Hippocampal formation (tissue), 2 donors: ENCODE data around the gene HOXB6.

Source experiments
- DNase-seq, 2 donors: peaks; one replicate each; lab custom pipeline; 2025; lab: John Stamatoyannopoulos, UW

The HOXB6 gene

GRCh38 chr17:48594538-48595277 lies 10.1 kb downstream of the HOXB6 start:
- no peak for DNase-seq

GRCh38 chr17:48593840-48594537 lies 10.8 kb downstream of the HOXB6 start:
- DNase-seq = no peak

- DNase-seq = no peak
These were observed 11.5 kb downstream of the HOXB6 start, which contains the start of gene HOXB5 for GRCh38 chr17:48593126-48593829. Gene HOXB5 (minus strand): TSS chr17:48593779. CDS start chr17:48593682, 97 bp downstream.

GRCh38 chr17:48592577-48592976 lies 12.2 kb downstream of the HOXB6 start:
- no peak for DNase-seq

- DNase-seq = no peak
These were observed 12.7 kb downstream of the HOXB6 start for GRCh38 chr17:48592057-48592514.

GRCh38 chr17:48591255-48592056 lies 13.3 kb downstream of the HOXB6 start:
- no peak for DNase-seq

GRCh38 chr17:48590607-48591161 lies 14.1 kb downstream of the HOXB6 start:
- no peak for DNase-seq

GRCh38 chr17:48589831-48590606 lies 14.8 kb downstream of the HOXB6 start, which contains the start of gene HOXB3:
Gene HOXB3 (minus strand): TSS chr17:48590241. CDS start chr17:48552474, 37,767 bp downstream.
- no peak for DNase-seq

GRCh38 chr17:48589060-48589830 lies 15.5 kb downstream of the HOXB6 start:
- no peak for DNase-seq

GRCh38 chr17:48588528-48588927 lies 16.3 kb downstream of the HOXB6 start:
- no peak for DNase-seq

GRCh38 chr17:48588074-48588415 lies 16.7 kb downstream of the HOXB6 start:
- no peak for DNase-seq

GRCh38 chr17:48587276-48588073 lies 17.3 kb downstream of the HOXB6 start:
- DNase-seq = no peak

- DNase-seq = no peak
These were observed 18.2 kb downstream of the HOXB6 start for GRCh38 chr17:48586355-48587258.

GRCh38 chr17:48584223-48584741 lies 20.5 kb downstream of the HOXB6 start:
- no peak for DNase-seq

- no peak for DNase-seq
These were observed 21.0 kb downstream of the HOXB6 start for GRCh38 chr17:48583708-48584222.

- no peak for DNase-seq
These were observed 22.1 kb downstream of the HOXB6 start for GRCh38 chr17:48582750-48583069.

- DNase-seq = no peak
These were observed 24.8 kb downstream of the HOXB6 start for GRCh38 chr17:48579760-48580554.
